Hindlimb muscle (tissue), 1 donor: ENCODE measurements around the gene CLEC16A. TPM values are rescaled to one million over a fixed set of nuclear protein-coding genes. Genes with fewer than 3 reads are reported as not detected.

Source experiments
- DNase-seq: peaks from one replicate; pipeline ENCODE4 v3.0.0-alpha.2; 2013
- polyA plus RNA-seq: library from polyadenylated mRNA; unstranded; fragments of 120-200 nt; gene quantifications from one replicate; pipeline ENCODE4 v1.2.1, GENCODE V29; 2013; ENCODE audit not compliant: insufficient read length

CLEC16A gene
- polyA plus RNA-seq, 1 donor: 19.1 TPM

DNA sequence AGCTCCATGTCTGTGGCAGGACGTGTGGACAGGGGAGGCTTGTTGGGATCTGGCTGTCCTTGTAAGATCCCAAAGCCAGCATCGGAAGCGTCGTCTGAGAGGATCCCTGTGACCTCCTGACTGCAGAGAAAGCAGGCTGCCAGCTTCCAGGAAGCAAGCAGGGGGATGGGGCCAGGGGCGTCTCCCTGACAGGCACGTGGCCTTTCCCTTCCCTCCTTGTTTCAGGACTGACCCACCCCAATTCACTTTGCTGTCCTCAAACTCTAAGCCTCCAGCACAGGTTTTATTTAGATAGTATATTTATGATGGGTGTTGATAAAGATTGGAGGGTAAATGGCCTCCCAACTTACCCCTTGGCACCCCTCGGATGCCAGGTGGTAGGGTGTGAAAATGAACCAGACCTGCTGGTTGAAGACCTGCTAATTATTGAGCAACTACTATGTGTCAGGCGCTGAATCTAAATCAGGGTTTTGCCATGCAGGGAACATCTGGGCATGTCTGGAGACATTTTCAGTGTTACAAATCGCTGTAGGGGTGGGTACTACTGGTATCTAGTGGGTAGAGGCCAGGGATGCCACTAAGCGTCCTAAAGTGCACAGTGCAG, 287.1 kb downstream of the CLEC16A start:
- DNase-seq: no peak

Other genes with a start within 250 kb of the CLEC16A start
- gene TEKT5, start 249.6 kb upstream of the CLEC16A start, polyA plus RNA-seq: not detected
- 35.8 TPM for gene NUBP1, start 200.7 kb upstream of the CLEC16A start, polyA plus RNA-seq
- 2.2 TPM for gene TVP23A, start 125.8 kb upstream of the CLEC16A start, polyA plus RNA-seq
- gene CIITA, start 67.4 kb upstream of the CLEC16A start, polyA plus RNA-seq: 3.1 TPM
- 55.3 TPM for gene DEXI, start 2.1 kb upstream of the CLEC16A start, polyA plus RNA-seq